Activated naive CD8-positive, alpha-beta T cell (primary cell): Measurements from ENCODE around the gene UGGT2.
"Not testable (repeated sequence)": the region's sequence is repeated elsewhere in the genome, so short reads cannot be mapped to it uniquely, and the experiment has no call there.

Source experiments
- H3K27ac Mint-ChIP-seq: one replicate; pipeline ENCODE4 v1.8.0; 2021; ENCODE audit warnings: mixed read lengths
- H3K27me3 Mint-ChIP-seq: one replicate; pipeline ENCODE4 v1.8.0; 2021; ENCODE audit warnings: mixed read lengths
- H3K36me3 Mint-ChIP-seq: one replicate; pipeline ENCODE4 v1.8.0; 2021; ENCODE audit warnings: mixed read lengths
- H3K4me1 Mint-ChIP-seq: one replicate; pipeline ENCODE4 v1.8.0; 2021; ENCODE audit warnings: low read depth, mixed read lengths
- H3K4me3 Mint-ChIP-seq: one replicate; pipeline ENCODE4 v1.8.0; 2021; ENCODE audit warnings: mild to moderate bottlenecking, mixed read lengths
- H3K9me3 Mint-ChIP-seq: one replicate; pipeline ENCODE4 v1.8.0; 2021; ENCODE audit warnings: low read depth, mixed read lengths

UGGT2 gene

DNA sequence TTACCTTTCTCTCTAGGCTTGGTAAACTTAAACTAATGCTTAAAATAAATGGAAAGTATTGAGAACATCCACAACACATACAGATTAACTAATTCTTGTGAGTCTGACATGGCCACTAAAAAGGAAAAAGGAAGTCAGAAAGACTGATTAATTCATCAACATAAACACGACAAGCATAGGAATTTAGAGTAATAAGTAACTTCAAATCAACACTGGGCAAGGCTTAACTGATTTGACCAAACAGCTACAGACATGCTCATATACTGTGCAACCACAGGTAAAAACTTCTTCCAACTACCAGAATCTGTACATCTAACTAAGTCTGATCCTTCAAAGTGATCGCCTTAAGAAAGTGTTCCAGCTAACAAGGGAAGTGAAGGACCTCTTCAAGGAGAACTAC lies 20.5 kb downstream of the UGGT2 start:
- Mint-ChIP-seq H3K9me3 (no peaks in the 10 kb centered on the region), H3K27ac (no peak overlapping the region), H3K4me3 (no peak overlapping the region), H3K36me3 (no peaks in the 10 kb centered on the region), H3K27me3 (no peaks in the 10 kb centered on the region), H3K4me1 (no peaks in the 10 kb centered on the region)

DNA sequence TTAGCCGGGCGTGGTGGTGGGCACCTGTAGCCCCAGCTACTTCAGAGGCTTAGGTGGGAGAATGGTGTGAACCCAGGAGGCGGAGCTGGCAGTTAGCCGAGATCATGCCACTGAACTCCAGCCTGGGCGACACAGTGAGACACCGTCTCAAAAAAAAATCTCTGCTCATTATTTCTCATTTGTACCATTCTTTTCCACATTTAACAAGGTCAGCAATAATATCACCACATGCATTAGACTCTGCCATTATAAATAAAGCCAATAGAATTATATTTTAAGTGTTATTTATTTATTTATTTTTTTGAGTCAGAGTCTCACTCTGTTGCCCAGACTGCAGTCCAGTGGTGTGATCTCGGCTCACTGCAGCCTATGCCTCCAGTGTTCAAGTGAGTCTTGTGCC lies 24.2 kb downstream of the UGGT2 start:
- Mint-ChIP-seq H3K4me1 (no peaks in the 10 kb centered on the region), H3K27ac (no peak overlapping the region), H3K4me3 (no peak overlapping the region), H3K27me3 (no peaks in the 10 kb centered on the region), H3K36me3 (no peaks in the 10 kb centered on the region), H3K9me3 (no peaks in the 10 kb centered on the region)

DNA sequence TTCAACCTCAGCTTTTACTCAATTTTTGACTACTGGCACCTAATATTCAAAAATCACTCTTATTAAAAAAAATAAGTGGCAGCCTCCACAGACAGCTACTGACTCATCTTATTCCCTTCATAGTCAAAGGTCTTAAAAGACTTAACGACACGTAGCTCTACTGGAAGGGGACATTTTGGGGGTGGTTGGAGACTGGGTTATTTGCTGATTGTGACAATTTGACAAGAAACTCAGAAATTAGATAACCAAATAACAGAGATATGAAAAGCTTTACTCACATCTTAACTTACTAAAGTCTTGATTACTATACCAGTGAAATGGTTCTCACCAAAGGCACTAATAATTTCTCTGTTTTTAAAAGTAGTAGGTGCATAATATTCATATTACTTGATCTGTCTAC lies 25.7 kb downstream of the UGGT2 start:
- no peak overlapping the region for H3K4me3 Mint-ChIP-seq

DNA sequence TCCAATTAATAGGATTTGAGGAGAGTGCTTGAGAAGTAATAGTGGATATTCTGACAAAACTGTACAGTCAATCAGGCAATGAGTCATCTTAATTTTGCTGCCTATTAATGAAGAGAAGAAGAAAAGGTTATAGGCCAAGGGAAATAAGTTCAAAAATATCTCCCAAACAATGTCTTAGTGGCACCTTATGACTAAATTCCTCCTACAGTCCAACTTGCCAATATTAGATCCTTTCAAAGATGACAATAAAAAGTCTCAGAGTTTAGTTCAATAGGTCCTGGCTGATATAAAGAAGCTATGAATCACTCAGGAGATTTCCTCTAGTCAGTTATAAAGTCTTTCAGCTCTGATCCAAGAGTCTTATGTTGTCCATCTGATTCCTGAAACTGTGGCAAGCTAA lies 27.9 kb downstream of the UGGT2 start:
- H3K4me3 Mint-ChIP-seq: no peak overlapping the region
- no peaks in the 10 kb centered on the region for H3K9me3 Mint-ChIP-seq
- no peaks in the 10 kb centered on the region for H3K36me3 Mint-ChIP-seq
- no peaks in the 10 kb centered on the region for H3K27me3 Mint-ChIP-seq
- no peak overlapping the region for H3K27ac Mint-ChIP-seq
- H3K4me1 Mint-ChIP-seq: no peaks in the 10 kb centered on the region

More for the DNA sequence above, 25.7 kb downstream of the UGGT2 start:
- Mint-ChIP-seq H3K27me3 (no peaks in the 10 kb centered on the region), H3K36me3 (no peaks in the 10 kb centered on the region), H3K4me1 (no peaks in the 10 kb centered on the region), H3K27ac (no peak overlapping the region), H3K9me3 (no peaks in the 10 kb centered on the region)

DNA sequence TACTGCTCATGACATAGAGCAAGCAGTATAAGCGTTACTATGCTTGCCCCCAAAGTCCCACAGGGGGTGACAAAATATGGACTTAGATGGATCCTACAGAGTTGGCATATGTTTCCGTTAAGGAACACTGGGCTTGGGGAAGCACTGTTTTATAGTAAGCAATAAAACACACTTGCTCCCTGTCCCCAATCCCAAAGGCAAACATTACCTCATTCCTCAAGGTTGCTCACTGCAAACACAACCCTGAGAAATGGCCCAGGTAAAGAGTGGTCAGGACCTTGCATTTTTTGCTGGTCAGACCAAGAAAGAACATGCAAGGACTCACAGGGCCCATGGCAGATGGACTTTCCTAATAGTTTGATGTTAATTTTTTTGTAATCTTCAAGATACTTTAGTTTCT lies 32.3 kb downstream of the UGGT2 start:
- peaks cover 1% of the 10 kb centered on the region for H3K9me3 Mint-ChIP-seq
- no peaks in the 10 kb centered on the region for H3K36me3 Mint-ChIP-seq
- no peak overlapping the region for H3K27ac Mint-ChIP-seq
- H3K27me3 Mint-ChIP-seq: no peaks in the 10 kb centered on the region
- H3K4me3 Mint-ChIP-seq: no peak overlapping the region
- no peaks in the 10 kb centered on the region for H3K4me1 Mint-ChIP-seq

DNA sequence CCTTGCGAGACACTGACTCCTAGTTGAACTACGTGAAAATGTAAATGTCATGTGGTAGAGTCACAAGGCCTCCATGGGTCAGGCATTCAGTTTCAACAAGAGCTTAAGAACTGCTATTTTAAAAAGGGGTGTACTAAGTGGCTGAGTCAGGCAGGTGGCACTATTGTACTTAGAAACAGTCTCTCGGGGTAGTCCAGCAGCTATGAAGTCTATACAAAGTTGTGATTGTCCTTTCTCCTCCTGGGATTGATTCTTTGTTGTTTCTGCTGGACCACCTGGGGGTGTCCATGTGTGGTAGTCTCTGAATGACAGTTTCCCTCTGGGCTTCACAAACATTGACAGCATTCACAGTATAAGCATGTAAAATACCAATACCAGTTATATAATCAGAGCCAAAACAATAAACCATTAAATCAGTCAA lies 33.0 kb downstream of the UGGT2 start:
- Mint-ChIP-seq H3K27me3 (no peaks in the 10 kb centered on the region), H3K9me3 (peaks cover 8% of the 10 kb centered on the region), H3K4me3 (no peak overlapping the region), H3K27ac (no peak overlapping the region), H3K36me3 (no peaks in the 10 kb centered on the region), H3K4me1 (no peaks in the 10 kb centered on the region)

DNA sequence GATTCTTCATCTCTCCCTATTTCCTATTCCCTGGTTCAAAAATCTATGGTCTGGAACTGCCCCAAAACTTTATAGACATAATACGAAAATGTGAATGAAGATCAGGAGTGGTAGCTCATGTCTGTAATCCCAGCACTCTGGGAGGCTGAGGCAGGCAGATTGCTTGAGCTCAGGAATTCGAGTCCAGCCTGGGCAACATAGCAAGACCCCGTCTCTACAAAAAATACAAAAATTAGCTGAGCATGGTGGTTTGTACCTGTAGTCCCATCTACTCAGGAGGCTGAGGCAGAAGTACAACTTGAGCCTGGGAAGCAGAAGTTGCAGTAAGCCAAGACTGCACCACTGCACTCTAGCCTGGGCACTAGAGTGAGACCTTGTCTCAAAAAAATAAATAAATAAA lies 35.1 kb downstream of the UGGT2 start:
- no peak overlapping the region for H3K4me3 Mint-ChIP-seq

DNA sequence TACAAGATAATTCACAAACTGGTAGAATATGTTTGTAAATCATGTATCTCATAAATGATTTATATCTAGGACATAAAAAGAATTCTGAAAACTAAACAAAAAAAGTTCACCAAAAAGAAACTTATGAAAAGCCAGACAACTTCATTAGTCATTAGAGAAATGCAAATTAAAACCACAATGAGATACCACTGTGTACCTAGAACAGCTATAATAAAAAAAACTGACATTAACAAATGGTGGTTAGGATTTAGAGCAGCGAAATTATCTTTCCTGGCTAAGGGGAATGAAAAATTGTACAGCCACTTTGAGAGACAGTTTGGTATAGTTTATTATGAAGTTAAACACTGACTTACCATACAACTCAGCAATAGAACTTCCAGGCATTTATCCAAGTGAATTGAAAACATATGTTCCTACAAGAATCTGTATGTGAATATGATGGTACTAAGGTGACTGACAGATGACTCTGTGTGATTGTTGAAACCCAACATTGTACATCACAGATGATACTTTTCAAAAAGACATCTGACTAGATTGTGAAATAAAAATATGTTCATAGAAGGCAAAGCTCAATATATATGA lies 41.8 kb downstream of the UGGT2 start:
- H3K27me3 Mint-ChIP-seq: no peaks in the 10 kb centered on the region
- H3K9me3 Mint-ChIP-seq: peaks cover 22% of the 10 kb centered on the region
- no peak overlapping the region for H3K27ac Mint-ChIP-seq
- H3K36me3 Mint-ChIP-seq: no peaks in the 10 kb centered on the region
- H3K4me3 Mint-ChIP-seq: no peak overlapping the region
- no peaks in the 10 kb centered on the region for H3K4me1 Mint-ChIP-seq

More for the DNA sequence above, 35.1 kb downstream of the UGGT2 start:
- Mint-ChIP-seq H3K27ac (no peak overlapping the region), H3K27me3 (no peaks in the 10 kb centered on the region), H3K36me3 (no peaks in the 10 kb centered on the region), H3K4me1 (no peaks in the 10 kb centered on the region), H3K9me3 (peaks cover 8% of the 10 kb centered on the region)

DNA sequence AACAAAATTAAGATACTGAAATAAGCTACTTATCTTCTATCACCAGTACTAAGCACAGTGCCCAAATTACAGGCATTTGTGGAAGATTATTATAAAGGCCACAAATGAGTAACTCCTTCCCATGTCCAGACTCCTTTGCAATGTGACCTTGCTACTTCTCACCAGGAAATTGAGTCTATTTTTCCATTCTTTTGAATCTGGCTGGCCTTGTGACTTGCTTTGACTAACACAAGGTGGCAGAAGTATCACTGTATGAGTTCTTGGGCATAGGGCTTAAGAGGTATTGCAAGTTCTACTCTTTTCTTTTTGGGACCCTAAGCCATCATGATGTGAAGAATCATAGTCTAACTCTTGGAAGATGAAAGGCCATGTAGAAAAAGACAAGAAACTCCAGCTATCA lies 49.9 kb downstream of the UGGT2 start:
- no peak overlapping the region for H3K4me3 Mint-ChIP-seq
- no peaks in the 10 kb centered on the region for H3K27me3 Mint-ChIP-seq
- peaks cover 13% of the 10 kb centered on the region for H3K9me3 Mint-ChIP-seq
- H3K27ac Mint-ChIP-seq: no peak overlapping the region
- no peaks in the 10 kb centered on the region for H3K4me1 Mint-ChIP-seq
- no peaks in the 10 kb centered on the region for H3K36me3 Mint-ChIP-seq

DNA sequence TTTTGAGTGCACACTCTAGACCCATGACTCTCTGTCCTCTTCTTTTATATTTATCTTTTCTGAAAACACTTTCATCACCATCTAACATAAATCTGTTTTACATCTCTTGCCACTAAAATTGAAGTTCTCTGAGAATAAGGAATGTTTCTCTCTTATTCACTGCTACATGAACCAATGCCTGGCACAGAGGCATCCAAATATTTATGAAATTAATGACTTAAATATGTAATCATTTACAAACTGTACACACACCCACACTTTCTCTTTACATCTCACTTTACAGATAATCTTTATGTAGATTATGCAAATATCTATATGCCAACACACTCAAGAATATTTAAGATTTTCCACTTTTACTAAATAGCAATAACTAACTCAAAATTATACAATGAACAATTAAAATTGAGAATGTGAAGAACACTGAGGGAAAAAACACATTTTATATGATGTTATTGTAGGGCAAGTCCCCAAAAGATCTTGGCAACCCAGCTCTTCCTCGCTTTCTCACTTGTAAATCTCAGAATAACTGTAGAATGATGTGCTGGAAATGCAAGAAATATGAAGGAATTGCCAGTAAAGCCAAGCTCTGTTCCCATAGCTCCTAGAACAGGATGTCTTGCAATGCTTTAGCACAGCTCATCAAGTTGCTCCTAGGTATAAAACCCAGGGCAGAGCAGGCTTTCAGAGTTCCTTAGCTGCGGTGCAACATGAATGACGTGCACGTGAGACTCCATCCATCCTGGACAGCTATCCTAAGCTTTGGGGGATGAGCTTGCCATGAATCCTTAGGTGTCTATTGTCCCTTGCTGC lies 50.7 kb downstream of the UGGT2 start:
- no peaks in the 10 kb centered on the region for H3K36me3 Mint-ChIP-seq
- no peaks in the 10 kb centered on the region for H3K4me1 Mint-ChIP-seq
- H3K9me3 Mint-ChIP-seq: peaks cover 8% of the 10 kb centered on the region
- H3K27ac Mint-ChIP-seq: no peak overlapping the region
- H3K4me3 Mint-ChIP-seq: no peak overlapping the region
- no peaks in the 10 kb centered on the region for H3K27me3 Mint-ChIP-seq

DNA sequence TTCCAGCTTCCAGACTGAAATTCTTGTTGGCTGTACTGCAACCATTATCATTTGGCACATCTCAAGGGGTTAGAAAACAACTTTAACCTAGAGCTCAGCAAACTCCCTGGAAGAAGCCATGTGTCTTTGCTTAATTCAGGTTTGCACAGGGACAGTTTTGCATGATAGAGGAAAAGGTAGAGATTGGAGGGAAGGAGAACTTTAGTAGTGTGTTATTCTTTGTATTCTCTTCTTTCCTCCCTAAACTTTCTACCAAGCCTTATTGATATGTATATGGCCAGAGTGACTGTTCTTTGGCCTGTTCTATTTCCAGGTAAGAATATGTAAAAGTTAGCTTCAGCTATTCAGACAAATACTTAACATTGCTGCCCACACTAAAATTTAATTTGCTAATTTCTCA lies 53.1 kb downstream of the UGGT2 start:
- H3K36me3 Mint-ChIP-seq: no peaks in the 10 kb centered on the region
- no peak overlapping the region for H3K27ac Mint-ChIP-seq

DNA sequence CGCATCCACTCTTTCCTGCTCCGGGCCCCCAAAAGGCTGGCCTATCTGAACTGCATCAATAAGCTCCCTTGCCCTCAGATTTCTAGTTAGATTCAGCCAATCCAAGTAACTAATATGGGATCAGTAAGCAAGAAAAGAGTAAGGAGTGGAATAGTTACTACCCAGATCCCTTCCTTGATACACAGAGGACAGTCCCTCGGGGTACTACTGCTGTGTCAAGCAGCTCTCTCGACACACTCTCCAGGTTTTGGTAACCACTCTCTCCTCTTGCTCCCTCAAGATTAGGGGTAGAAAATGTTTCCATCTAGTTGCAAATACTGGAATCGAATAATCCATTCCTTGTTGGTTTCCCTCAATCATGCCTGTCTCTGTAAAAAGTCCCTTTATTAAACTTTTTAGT lies 65.4 kb downstream of the UGGT2 start:
- H3K4me1 Mint-ChIP-seq: no peaks in the 10 kb centered on the region
- H3K27ac Mint-ChIP-seq: no peak overlapping the region
- H3K9me3 Mint-ChIP-seq: no peaks in the 10 kb centered on the region
- H3K27me3 Mint-ChIP-seq: no peaks in the 10 kb centered on the region
- H3K36me3 Mint-ChIP-seq: no peaks in the 10 kb centered on the region
- no peak overlapping the region for H3K4me3 Mint-ChIP-seq

More for the DNA sequence above, 53.1 kb downstream of the UGGT2 start:
- Mint-ChIP-seq H3K9me3 (no peaks in the 10 kb centered on the region), H3K27me3 (no peaks in the 10 kb centered on the region), H3K4me3 (no peak overlapping the region), H3K4me1 (no peaks in the 10 kb centered on the region)

DNA sequence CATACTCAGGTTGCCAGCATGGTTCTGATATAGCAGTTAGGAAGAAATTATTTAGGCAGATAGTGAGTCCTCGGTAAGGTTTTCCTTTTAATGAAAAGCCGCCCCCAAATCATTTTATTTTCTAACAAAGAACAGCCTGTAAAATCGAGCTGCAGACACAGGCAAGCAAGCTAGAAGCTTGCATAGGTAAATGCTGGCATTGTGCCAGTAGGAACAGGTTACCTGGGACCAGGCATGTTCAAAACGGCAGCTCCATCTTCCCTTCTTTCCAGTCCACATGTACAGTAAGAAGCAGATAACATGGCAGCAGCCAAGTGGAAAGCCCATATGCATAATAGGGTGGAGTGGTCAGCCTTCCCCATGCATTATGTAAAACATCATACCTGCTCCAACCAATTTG lies 71.1 kb downstream of the UGGT2 start:
- Mint-ChIP-seq H3K4me1 (no peaks in the 10 kb centered on the region), H3K4me3 (no peak overlapping the region), H3K27ac (no peak overlapping the region), H3K9me3 (no peaks in the 10 kb centered on the region), H3K36me3 (no peaks in the 10 kb centered on the region), H3K27me3 (no peaks in the 10 kb centered on the region)

DNA sequence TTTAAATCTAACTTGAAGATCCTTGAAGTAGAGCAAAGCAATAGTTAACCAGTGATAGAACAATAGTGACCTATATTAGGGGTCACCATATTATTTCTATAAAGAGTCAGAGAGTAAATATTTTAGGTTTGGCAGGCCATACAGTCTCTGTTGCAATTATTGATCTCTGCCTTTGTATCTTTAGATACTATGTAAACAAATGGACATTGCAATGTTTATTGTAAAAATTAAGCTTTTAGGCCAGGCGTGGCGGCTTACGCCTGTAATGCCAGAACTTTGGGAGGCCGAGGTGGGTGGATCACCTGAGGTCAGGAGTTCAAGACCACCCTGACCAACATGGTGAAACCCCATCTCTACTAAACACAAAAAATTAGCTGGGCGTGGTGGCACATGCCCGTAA lies 80.5 kb downstream of the UGGT2 start:
- H3K9me3 Mint-ChIP-seq, H3K27ac Mint-ChIP-seq, H3K4me1 Mint-ChIP-seq, H3K4me3 Mint-ChIP-seq, H3K36me3 Mint-ChIP-seq, H3K27me3 Mint-ChIP-seq: not testable (repeated sequence)

DNA sequence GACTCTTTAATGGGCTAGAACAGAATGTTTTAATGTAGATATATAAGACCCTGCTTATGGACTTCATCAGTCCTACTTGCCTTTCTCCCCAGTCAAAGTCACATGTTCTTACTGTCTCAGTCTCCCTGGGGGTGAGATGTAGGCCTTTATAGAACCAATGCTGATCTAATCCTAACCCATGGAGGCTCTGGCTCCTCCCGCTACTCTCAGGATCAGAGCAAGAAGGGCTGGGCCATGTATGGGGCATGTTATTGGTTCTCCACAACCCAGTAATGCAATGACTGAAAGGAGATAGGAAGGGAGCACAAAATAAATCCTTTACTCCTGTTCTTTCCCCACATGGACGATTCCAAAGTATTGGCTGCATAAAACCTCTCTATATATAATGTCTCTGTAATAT lies 82.3 kb downstream of the UGGT2 start:
- Mint-ChIP-seq H3K4me3 (no peak overlapping the region), H3K4me1 (no peaks in the 10 kb centered on the region), H3K36me3 (no peaks in the 10 kb centered on the region), H3K27me3 (no peaks in the 10 kb centered on the region), H3K9me3 (peaks cover 5% of the 10 kb centered on the region), H3K27ac (no peak overlapping the region)

DNA sequence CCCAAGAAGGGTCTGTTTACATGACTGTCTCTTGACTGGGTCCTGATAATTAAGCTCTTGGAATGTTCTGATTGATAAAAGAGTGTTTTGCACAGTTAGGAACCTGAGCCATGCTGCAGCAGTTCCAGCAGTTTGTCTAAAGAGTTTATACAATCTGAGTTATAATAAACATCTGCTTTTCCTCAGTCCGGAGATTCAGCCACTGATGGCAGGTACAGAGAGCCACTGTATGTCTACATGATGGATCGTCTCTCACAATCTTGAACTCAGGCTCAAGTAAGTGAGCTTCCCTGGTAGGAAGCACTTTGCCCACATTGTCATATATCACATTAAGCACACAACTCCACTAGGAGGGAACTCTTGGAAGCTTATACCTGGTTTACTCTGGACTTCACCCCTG lies 84.3 kb downstream of the UGGT2 start:
- Mint-ChIP-seq H3K27me3 (no peaks in the 10 kb centered on the region), H3K4me3 (no peak overlapping the region), H3K27ac (no peak overlapping the region), H3K4me1 (no peaks in the 10 kb centered on the region), H3K9me3 (peaks cover 5% of the 10 kb centered on the region), H3K36me3 (no peaks in the 10 kb centered on the region)
